SK-N-SH (cell line): Measurements from ENCODE around the gene EIF2D.

ENCODE experiments used
- CHD2 ChIP-seq: fragments of 150-350 bp; IDR thresholded peaks from 2 replicates; pipeline ENCODE4 v1.6.1; 2018; ENCODE audit warnings: low read length; ENCODE audit not compliant: partially characterized antibody
- CTCF ChIP-seq: fragments of 200-600 bp; sonication (generic); IDR thresholded peaks from 2 replicates; pipeline ENCODE4 v1.6.1; 2017; ENCODE audit warnings: antibody characterized with exemption, mild to moderate bottlenecking, moderate library complexity
- EP300 ChIP-seq, 2 experiments: IDR thresholded peaks; 2 replicates each; pipeline versions ENCODE4 v1.4.0 to v1.6.1; 2012; ENCODE audit warnings: borderline replicate concordance in 1 of 2, low read depth in 1 of 2, low read length in 1 of 2
- EZH2phosphoT487 ChIP-seq: fragments of 200-600 bp; sonication (generic); IDR thresholded peaks from 2 replicates; pipeline ENCODE4 v1.6.1; 2017; ENCODE audit warnings: low read depth, mixed run types, mild to moderate bottlenecking, antibody characterized with exemption, moderate library complexity, borderline replicate concordance
- PBX3 ChIP-seq: IDR thresholded peaks from 2 replicates; pipeline ENCODE4; 2012
- RAD21 ChIP-seq: IDR thresholded peaks from 2 replicates; pipeline ENCODE4 v1.6.1; 2012; ENCODE audit warnings: mild to moderate bottlenecking, low read length
- RCOR1 ChIP-seq: fragments of 150-350 bp; IDR thresholded peaks from 2 replicates; pipeline ENCODE4 v1.6.1; 2017; ENCODE audit warnings: antibody characterized with exemption, low read length
- REST ChIP-seq: IDR thresholded peaks from 2 replicates; pipeline ENCODE4 v1.6.1; 2012; ENCODE audit warnings: mild to moderate bottlenecking, low read depth, low read length, moderate library complexity
- SIN3A ChIP-seq: IDR thresholded peaks from 2 replicates; pipeline ENCODE4 v1.6.1; 2012; ENCODE audit warnings: low read depth, mild to moderate bottlenecking, low read length, moderate library complexity, borderline replicate concordance
- ZBTB33 ChIP-seq: IDR thresholded peaks from 2 replicates; pipeline ENCODE4 v1.4.0; 2012; ENCODE audit warnings: low read depth, borderline replicate concordance
- TF ChIP-seq, protein P1 (sequence below): IDR thresholded peaks from 2 replicates; pipeline ENCODE4 v1.4.0; 2012; ENCODE audit warnings: low read depth
- TF ChIP-seq, protein P2 (sequence below): fragments of 150-350 bp; IDR thresholded peaks from 2 replicates; pipeline ENCODE4 v1.6.1; 2017; ENCODE audit warnings: antibody characterized with exemption, low read length, low read depth, borderline replicate concordance

GRCh38 chr1:206570529-206570928 lies 41.7 kb downstream of the EIF2D start:
- no peak for TF ChIP-seq EP300 (IDR thresholded peaks at IDR 0.05; ENCODE audit: borderline replicate concordance in 1 of 2, low read depth in 1 of 2, low read length in 1 of 2)
- TF ChIP-seq CTCF: no peak
- no peak for TF ChIP-seq RAD21
- TF ChIP-seq, protein P1, sequence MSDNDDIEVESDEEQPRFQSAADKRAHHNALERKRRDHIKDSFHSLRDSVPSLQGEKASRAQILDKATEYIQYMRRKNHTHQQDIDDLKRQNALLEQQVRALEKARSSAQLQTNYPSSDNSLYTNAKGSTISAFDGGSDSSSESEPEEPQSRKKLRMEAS: no peak
- no peak for TF ChIP-seq REST
- no peak for TF ChIP-seq SIN3A
- no peak for TF ChIP-seq RCOR1
- TF ChIP-seq, protein P2, sequence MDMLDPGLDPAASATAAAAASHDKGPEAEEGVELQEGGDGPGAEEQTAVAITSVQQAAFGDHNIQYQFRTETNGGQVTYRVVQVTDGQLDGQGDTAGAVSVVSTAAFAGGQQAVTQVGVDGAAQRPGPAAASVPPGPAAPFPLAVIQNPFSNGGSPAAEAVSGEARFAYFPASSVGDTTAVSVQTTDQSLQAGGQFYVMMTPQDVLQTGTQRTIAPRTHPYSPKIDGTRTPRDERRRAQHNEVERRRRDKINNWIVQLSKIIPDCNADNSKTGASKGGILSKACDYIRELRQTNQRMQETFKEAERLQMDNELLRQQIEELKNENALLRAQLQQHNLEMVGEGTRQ: no peak
- TF ChIP-seq PBX3: no peak
- no peak for TF ChIP-seq CHD2
- TF ChIP-seq ZBTB33: no peak
- no peak for TF ChIP-seq EZH2phosphoT487
